Upper lobe of left lung (tissue), 6 donors: Measurements from ENCODE around the gene KCNMB4. TPM values are rescaled to one million over a fixed set of nuclear protein-coding genes. Genes with fewer than 3 reads are reported as not detected.

Experiments used
- ATAC-seq, 2 donors: fragments of 200-7000 bp; cut with Tn5 transposase; one replicate each; pipeline ENCODE4 v1.9.1; 2022; ENCODE audit warnings: mild to moderate bottlenecking in 2 of 2, moderate library complexity in 2 of 2; ENCODE audit not compliant: low FRiP score in 2 of 2
- DNase-seq, 2 donors: peaks; one replicate each; pipeline ENCODE4 v3.0.0-alpha.2; 2019 to 2020
- H3K27ac ChIP-seq, 4 donors: fragments of 200-600 bp; sonication (generic); one replicate each; pipeline ENCODE4 v1.5.1; 2016 to 2019
- H3K27me3 ChIP-seq, 4 donors: fragments of 200-600 bp; sonication (generic); one replicate each; pipeline ENCODE4 v1.5.1; 2017 to 2019
- H3K36me3 ChIP-seq, 4 donors: fragments of 200-600 bp; sonication (generic); one replicate each; pipeline ENCODE4 v1.5.1; 2016 to 2019
- H3K4me1 ChIP-seq, 4 donors: fragments of 200-600 bp; sonication (generic); one replicate each; pipeline ENCODE4 v1.5.1; 2018 to 2019
- H3K4me3 ChIP-seq, 4 donors: fragments of 200-600 bp; sonication (generic); one replicate each; pipeline ENCODE4 v1.5.1; 2017 to 2019; ENCODE audit warnings: mild to moderate bottlenecking in 2 of 4, moderate library complexity in 1 of 4
- H3K9me3 ChIP-seq, 4 donors: fragments of 200-600 bp; sonication (generic); one replicate each; pipeline ENCODE4 v1.5.1; 2018 to 2019
- EP300 ChIP-seq, 4 donors: sonication (generic); formaldehyde crosslinking; IDR thresholded peaks; one replicate each; pipeline ENCODE4 v1.5.1; 2017; ENCODE audit warnings: antibody characterized with exemption in 4 of 4, control low read depth in 2 of 4
- POLR2A ChIP-seq, 4 donors: fragments of 450-650 bp; IDR thresholded peaks; one replicate each; pipeline ENCODE4 v1.5.1; 2016 to 2017; ENCODE audit warnings: antibody characterized with exemption in 4 of 4, mild to moderate bottlenecking in 2 of 4
- POLR2AphosphoS5 ChIP-seq, 2 donors: sonication (generic); formaldehyde crosslinking; IDR thresholded peaks; one replicate each; pipeline ENCODE4 v1.5.1; 2017; ENCODE audit warnings: antibody characterized with exemption in 2 of 2
- whole genome bisulfite sequencing, 2 donors: methylation state at CpG; one replicate each; pipeline ENCODE4 v1.1.5; 2017 to 2018; 5-methylcytosine and 5-hydroxymethylcytosine counted together
- total RNA-seq, 6 donors: library from RNA; depleted of rRNA in 4 of 6; stranded (reverse); fragments of >200 nt in 4 of 6; gene quantifications; one replicate each; pipeline versions ENCODE4 v1.1.0 to v1.2.1, GENCODE V29; 2016 to 2021
- TF ChIP-seq, protein P1 (sequence below), 6 experiments: fragments of 450-650 bp in 4 of 6; fragments of 200-600 bp in 2 of 6; sonication (generic) in 2 of 6; IDR thresholded peaks; one replicate each; pipeline ENCODE4 v1.5.1; 2016 to 2019; ENCODE audit warnings: antibody characterized with exemption in 6 of 6
- donor health status: DM: no; HTN: no; CAD: no; lungs with moderate emphysema.
- donor health status: DM: no; HTN: yes; CAD: no; lungs with severe emphysema.

Gene KCNMB4
- total RNA-seq, 6 donors from 2014 or later: 3.1 to 7.8 (median 5.0) TPM

DNA sequence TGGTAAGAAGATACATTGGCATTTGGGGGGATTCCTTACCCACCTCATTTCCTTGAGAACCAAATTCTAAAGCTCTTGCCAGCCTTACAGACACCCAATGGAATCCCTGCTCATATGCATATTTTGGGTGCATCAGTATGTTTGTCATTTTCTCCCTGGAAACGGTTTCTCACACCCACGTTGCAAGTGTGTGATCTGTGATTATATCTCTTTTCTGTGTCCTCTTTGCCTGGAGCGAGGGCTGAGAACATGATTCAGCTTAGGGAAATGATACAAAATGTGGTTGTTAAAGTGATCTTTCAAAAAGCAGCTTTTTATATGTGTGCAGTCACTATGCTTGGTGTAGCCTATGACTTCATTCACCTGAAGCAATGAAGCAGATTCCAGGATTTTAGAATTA is 52.0 kb downstream of the KCNMB4 start:
- ATAC-seq (no peak), DNase-seq (no peak)
- 86% methylated on average over 3 of the region's 3 CpGs for WGBS, 2 donors
- TF ChIP-seq POLR2A (IDR thresholded peaks at IDR 0.05) (no peak), POLR2AphosphoS5 (IDR thresholded peaks at IDR 0.05) (no peak), EP300 (IDR thresholded peaks at IDR 0.05) (no peak)
- TF ChIP-seq, protein P1, sequence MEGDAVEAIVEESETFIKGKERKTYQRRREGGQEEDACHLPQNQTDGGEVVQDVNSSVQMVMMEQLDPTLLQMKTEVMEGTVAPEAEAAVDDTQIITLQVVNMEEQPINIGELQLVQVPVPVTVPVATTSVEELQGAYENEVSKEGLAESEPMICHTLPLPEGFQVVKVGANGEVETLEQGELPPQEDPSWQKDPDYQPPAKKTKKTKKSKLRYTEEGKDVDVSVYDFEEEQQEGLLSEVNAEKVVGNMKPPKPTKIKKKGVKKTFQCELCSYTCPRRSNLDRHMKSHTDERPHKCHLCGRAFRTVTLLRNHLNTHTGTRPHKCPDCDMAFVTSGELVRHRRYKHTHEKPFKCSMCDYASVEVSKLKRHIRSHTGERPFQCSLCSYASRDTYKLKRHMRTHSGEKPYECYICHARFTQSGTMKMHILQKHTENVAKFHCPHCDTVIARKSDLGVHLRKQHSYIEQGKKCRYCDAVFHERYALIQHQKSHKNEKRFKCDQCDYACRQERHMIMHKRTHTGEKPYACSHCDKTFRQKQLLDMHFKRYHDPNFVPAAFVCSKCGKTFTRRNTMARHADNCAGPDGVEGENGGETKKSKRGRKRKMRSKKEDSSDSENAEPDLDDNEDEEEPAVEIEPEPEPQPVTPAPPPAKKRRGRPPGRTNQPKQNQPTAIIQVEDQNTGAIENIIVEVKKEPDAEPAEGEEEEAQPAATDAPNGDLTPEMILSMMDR (IDR thresholded peaks at IDR 0.05): no peak
- Histone ChIP-seq H3K4me3 (no peak overlapping the region), H3K9me3 (no peaks in the 10 kb centered on the region), H3K4me1 (no peaks in the 10 kb centered on the region), H3K27ac (no peak overlapping the region), H3K36me3 (no peaks in the 10 kb centered on the region), H3K27me3 (no peaks in the 10 kb centered on the region)

DNA sequence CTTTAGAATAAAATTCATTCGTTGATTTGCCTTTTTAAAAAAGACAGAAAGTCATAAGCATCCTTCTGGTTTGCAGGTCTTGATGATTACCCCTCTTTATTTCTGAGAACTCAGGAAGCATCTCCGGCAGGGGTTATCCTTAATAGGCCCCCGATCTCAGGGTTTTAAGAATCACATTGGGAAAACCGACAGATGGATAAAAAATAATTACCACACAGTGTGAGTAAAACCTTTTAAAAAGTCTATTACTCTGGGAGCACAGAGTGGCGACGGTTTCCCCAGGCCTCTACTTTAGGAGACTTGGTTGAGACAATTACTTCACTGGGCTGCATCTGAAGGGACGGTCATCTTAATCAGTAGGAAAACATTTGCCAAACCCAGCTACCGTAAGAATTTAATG is 56.5 kb downstream of the KCNMB4 start:
- no peak overlapping the region for H3K27ac ChIP-seq
- H3K9me3 ChIP-seq: no peaks in the 10 kb centered on the region
- TF ChIP-seq EP300 (IDR thresholded peaks at IDR 0.05) (no peak), POLR2AphosphoS5 (IDR thresholded peaks at IDR 0.05) (no peak), POLR2A (IDR thresholded peaks at IDR 0.05) (no peak)
- TF ChIP-seq, protein P1 (IDR thresholded peaks at IDR 0.05): no peak
- WGBS, 2 donors: 94 to 97% methylated on average over 8 of the region's 8 CpGs
- H3K27me3 ChIP-seq: no peaks in the 10 kb centered on the region
- no peak overlapping the region for H3K4me3 ChIP-seq
- H3K36me3 ChIP-seq: no peaks in the 10 kb centered on the region
- ATAC-seq (no peak), DNase-seq (no peak)
- H3K4me1 ChIP-seq: no peaks in the 10 kb centered on the region

DNA sequence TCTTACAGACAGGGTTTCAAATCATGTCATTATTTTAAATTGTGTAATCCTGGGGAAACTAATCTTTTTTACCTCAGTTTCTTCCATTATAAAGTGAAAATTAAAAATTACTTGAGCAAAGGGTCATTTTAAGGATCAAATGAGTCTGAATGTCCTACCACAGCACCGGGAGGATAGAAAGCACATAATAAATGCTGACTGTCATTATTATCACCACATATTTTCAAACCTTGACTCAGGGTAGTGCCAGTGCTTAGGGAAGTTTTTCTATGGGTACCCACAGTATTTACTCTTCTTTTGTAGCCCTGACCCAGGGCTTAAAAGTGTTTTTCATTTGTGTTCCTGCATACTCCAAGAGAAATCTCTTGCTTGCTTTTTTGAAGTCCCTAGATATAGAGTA is 60.5 kb downstream of the KCNMB4 start:
- WGBS, 2 donors: 62 to 89% methylated on average over 1 of the region's 1 CpG
- no peak for ATAC-seq
- no peaks in the 10 kb centered on the region for H3K9me3 ChIP-seq
- H3K4me3 ChIP-seq: no peak overlapping the region
- H3K36me3 ChIP-seq: no peaks in the 10 kb centered on the region
- no peak for TF ChIP-seq POLR2AphosphoS5 (IDR thresholded peaks at IDR 0.05)
- TF ChIP-seq, protein P1 (IDR thresholded peaks at IDR 0.05): no peak
- H3K4me1 ChIP-seq: no peaks in the 10 kb centered on the region
- no peak for DNase-seq
- H3K27ac ChIP-seq: no peak overlapping the region
- H3K27me3 ChIP-seq: no peaks in the 10 kb centered on the region

DNA sequence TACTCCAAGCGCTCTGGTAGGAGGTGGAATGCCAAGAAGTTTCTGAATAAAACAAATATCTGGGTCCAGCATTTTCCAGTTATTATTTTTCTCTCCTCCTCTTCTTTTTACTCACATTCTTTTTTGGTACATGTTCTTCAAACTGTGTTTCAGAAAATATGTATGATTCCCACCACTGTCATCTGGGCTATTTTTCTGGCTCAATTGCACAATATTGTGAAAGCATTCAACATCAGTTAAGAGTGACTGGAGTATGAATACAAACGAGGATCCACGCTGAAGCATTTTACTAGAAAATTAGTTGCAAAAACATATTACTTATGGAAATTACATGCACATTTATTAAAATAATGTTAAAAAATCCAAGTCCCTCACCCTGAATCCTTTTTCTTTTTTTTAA is 61.5 kb downstream of the KCNMB4 start:
- Histone ChIP-seq H3K4me3 (no peak overlapping the region), H3K36me3 (peaks cover 0 to 4% (median 0%) of the 10 kb centered on the region in 4 donors), H3K4me1 (no peaks in the 10 kb centered on the region), H3K27ac (no peak overlapping the region), H3K9me3 (no peaks in the 10 kb centered on the region), H3K27me3 (no peaks in the 10 kb centered on the region)
- no peak for DNase-seq
- TF ChIP-seq EP300 (IDR thresholded peaks at IDR 0.05) (no peak), POLR2A (IDR thresholded peaks at IDR 0.05) (no peak), POLR2AphosphoS5 (IDR thresholded peaks at IDR 0.05) (no peak)
- TF ChIP-seq, protein P1 (IDR thresholded peaks at IDR 0.05): no peak
- WGBS, 2 donors: 77 to 79% methylated on average over 3 of the region's 3 CpGs
- no peak for ATAC-seq

DNA sequence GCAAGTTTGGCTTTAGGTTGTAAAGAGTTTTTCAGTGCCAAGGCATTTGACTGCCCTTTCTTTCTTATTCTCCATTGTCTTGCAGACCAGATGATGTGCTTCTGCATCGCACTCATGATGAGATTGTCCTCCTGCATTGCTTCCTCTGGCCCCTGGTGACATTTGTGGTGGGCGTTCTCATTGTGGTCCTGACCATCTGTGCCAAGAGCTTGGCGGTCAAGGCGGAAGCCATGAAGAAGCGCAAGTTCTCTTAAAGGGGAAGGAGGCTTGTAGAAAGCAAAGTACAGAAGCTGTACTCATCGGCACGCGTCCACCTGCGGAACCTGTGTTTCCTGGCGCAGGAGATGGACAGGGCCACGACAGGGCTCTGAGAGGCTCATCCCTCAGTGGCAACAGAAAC is 64.3 kb downstream of the KCNMB4 start:
- Histone ChIP-seq H3K4me1 (no peaks in the 10 kb centered on the region), H3K9me3 (no peaks in the 10 kb centered on the region), H3K4me3 (no peak overlapping the region), H3K27ac (no peak overlapping the region), H3K36me3 (peaks cover 0 to 6% (median 0%) of the 10 kb centered on the region in 4 donors), H3K27me3 (no peaks in the 10 kb centered on the region)
- TF ChIP-seq EP300 (IDR thresholded peaks at IDR 0.05) (no peak), POLR2AphosphoS5 (IDR thresholded peaks at IDR 0.05) (no peak), POLR2A (IDR thresholded peaks at IDR 0.05) (no peak)
- TF ChIP-seq, protein P1 (IDR thresholded peaks at IDR 0.05): no peak
- DNase-seq (no peak), ATAC-seq (no peak)
- WGBS, 2 donors: 95 to 100% methylated on average over 11 of the region's 11 CpGs
